Measurements from ENCODE around the gene ARHGAP32.

DNA sequence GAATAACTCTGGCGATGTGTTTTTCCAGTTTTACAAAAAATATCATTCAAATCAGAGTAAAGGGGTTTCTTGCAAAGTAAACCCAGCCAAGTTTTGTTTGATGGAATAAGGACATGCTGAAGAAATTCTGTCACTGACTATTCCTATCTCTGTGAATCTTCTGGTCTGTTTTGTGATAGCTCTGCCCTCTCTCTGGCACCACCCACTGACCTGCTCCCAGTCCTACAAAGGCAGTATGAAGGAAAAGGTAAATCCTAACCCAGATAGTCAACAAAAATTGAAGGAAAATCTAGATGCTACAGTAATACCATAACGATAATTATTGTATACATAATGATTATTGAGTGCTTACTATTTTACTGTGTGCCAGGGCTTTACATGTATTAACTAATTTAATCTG lies 173.1 kb downstream of the ARHGAP32 start:
- TF ChIP-seq, protein P1, sequence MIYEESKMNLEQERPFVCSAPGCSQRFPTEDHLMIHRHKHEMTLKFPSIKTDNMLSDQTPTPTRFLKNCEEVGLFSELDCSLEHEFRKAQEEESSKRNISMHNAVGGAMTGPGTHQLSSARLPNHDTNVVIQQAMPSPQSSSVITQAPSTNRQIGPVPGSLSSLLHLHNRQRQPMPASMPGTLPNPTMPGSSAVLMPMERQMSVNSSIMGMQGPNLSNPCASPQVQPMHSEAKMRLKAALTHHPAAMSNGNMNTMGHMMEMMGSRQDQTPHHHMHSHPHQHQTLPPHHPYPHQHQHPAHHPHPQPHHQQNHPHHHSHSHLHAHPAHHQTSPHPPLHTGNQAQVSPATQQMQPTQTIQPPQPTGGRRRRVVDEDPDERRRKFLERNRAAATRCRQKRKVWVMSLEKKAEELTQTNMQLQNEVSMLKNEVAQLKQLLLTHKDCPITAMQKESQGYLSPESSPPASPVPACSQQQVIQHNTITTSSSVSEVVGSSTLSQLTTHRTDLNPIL (CRISPR knock-in tag; IDR thresholded peaks at IDR 0.05; ENCODE audit: low read depth) = no peak
- TF ChIP-seq PPARA (CRISPR knock-in tag; IDR thresholded peaks at IDR 0.05; ENCODE audit: borderline replicate concordance) = no peak
- no peak for TF ChIP-seq ZFP3 (CRISPR knock-in tag; IDR thresholded peaks at IDR 0.05)
- TF ChIP-seq SNAI2 (CRISPR knock-in tag; IDR thresholded peaks at IDR 0.05) = no peak
- TF ChIP-seq ZNF8 (CRISPR knock-in tag; IDR thresholded peaks at IDR 0.05) = no peak
- TF ChIP-seq PATZ1 (CRISPR knock-in tag; IDR thresholded peaks at IDR 0.05; ENCODE audit: borderline replicate concordance) = no peak
- no peak for TF ChIP-seq ESRRG (CRISPR knock-in tag; IDR thresholded peaks at IDR 0.05)
- no peak for TF ChIP-seq TSHZ2 (CRISPR knock-in tag; IDR thresholded peaks at IDR 0.05)
- no peak for TF ChIP-seq CSDC2 (CRISPR knock-in tag; IDR thresholded peaks at IDR 0.05)
- TF ChIP-seq RARB (CRISPR knock-in tag; IDR thresholded peaks at IDR 0.05) = no peak
- TF ChIP-seq ARNTL (CRISPR knock-in tag; IDR thresholded peaks at IDR 0.05; ENCODE audit: borderline replicate concordance, low read depth) = no peak
- TF ChIP-seq BACH2 (CRISPR knock-in tag; IDR thresholded peaks at IDR 0.05; ENCODE audit: borderline replicate concordance) = no peak
- TF ChIP-seq OSR1 (CRISPR knock-in tag; IDR thresholded peaks at IDR 0.05) = no peak
- TF ChIP-seq TOX (CRISPR knock-in tag; IDR thresholded peaks at IDR 0.05; ENCODE audit: borderline replicate concordance) = no peak
